Neural progenitor cell (in vitro differentiated cells): ENCODE measurements around the gene ABLIM2. TPM values are rescaled to one million over a fixed set of nuclear protein-coding genes. Genes with fewer than 3 reads are reported as not detected.
A peak's percentile ranks its signal among the peaks of the same experiment; 100 is the strongest.

Source experiments
- DNase-seq: peaks from one replicate; pipeline ENCODE4 v3.0.0-alpha.2; 2016; ENCODE audit warnings: low spot score
- H2AFZ ChIP-seq: fragments of 200-600 bp; sonication (generic); replicated peaks from 2 replicates; pipeline ENCODE4 v1.6.1; 2016; ENCODE audit warnings: antibody characterized with exemption
- H3F3A ChIP-seq: fragments of 200-600 bp; sonication (generic); 2 replicates; pipeline ENCODE4 v1.6.1; 2016; ENCODE audit warnings: antibody characterized with exemption, low read depth
- H3K27ac ChIP-seq: fragments of 200-600 bp; sonication (generic); 2 replicates; pipeline ENCODE4 v1.5.1; 2016; ENCODE audit warnings: mild to moderate bottlenecking
- H3K27me3 ChIP-seq: fragments of 200-600 bp; sonication (generic); 2 replicates; pipeline ENCODE4 v1.6.1; 2016; ENCODE audit warnings: mild to moderate bottlenecking, moderate library complexity
- H3K36me3 ChIP-seq: fragments of 200-600 bp; sonication (generic); 2 replicates; pipeline ENCODE4 v1.5.1; 2016
- H3K4me1 ChIP-seq: fragments of 200-600 bp; sonication (generic); 2 replicates; pipeline ENCODE4 v1.6.1; 2016; ENCODE audit warnings: mixed run types
- H3K4me2 ChIP-seq: fragments of 200-600 bp; sonication (generic); 2 replicates; pipeline ENCODE4 v1.6.1; 2016
- H3K4me3 ChIP-seq: fragments of 200-600 bp; sonication (generic); 2 replicates; pipeline ENCODE4 v1.5.1; 2016
- H3K79me2 ChIP-seq: fragments of 200-600 bp; sonication (generic); 2 replicates; pipeline ENCODE4 v1.6.1; 2016; ENCODE audit warnings: low read depth
- H3K9ac ChIP-seq: fragments of 200-600 bp; sonication (generic); 2 replicates; pipeline ENCODE4 v1.6.1; 2016
- H3K9me3 ChIP-seq: fragments of 200-600 bp; sonication (generic); 2 replicates; pipeline ENCODE4 v1.5.1; 2016; ENCODE audit warnings: low read depth
- H4K20me1 ChIP-seq: fragments of 200-600 bp; sonication (generic); 2 replicates; pipeline ENCODE4 v1.6.1; 2016; ENCODE audit warnings: low read depth
- H3K27ac Mint-ChIP-seq: 3 replicates; pipeline ENCODE4 v1.8.0; 2021; ENCODE audit warnings: mixed read lengths
- H3K27me3 Mint-ChIP-seq: 2 replicates; pipeline ENCODE4 v1.8.0; 2022; ENCODE audit warnings: low read depth, mild to moderate bottlenecking, inconsistent platforms, moderate library complexity, mixed read lengths; ENCODE audit not compliant: insufficient read depth
- H3K36me3 Mint-ChIP-seq: 3 replicates; pipeline ENCODE4 v1.8.0; 2021; ENCODE audit warnings: mixed read lengths
- H3K4me1 Mint-ChIP-seq: 3 replicates; pipeline ENCODE4 v1.8.0; 2021; ENCODE audit warnings: mixed read lengths
- H3K4me3 Mint-ChIP-seq: 3 replicates; pipeline ENCODE4 v1.8.0; 2021; ENCODE audit warnings: mild to moderate bottlenecking, moderate library complexity, mixed read lengths
- H3K9me3 Mint-ChIP-seq: 3 replicates; pipeline ENCODE4 v1.8.0; 2020; ENCODE audit warnings: mixed read lengths
- EZH2 ChIP-seq: fragments of 200-600 bp; sonication (generic); IDR thresholded peaks from 2 replicates; pipeline ENCODE4 v1.6.1; 2017; ENCODE audit warnings: antibody characterized with exemption, mild to moderate bottlenecking, moderate library complexity
- EZH2phosphoT487 ChIP-seq: fragments of 200-600 bp; sonication (generic); IDR thresholded peaks from 2 replicates; pipeline ENCODE4 v1.6.1; 2017; ENCODE audit warnings: antibody characterized with exemption
- total RNA-seq: library from RNA; depleted of rRNA; stranded (reverse); fragments of >200 nt; gene quantifications from 2 replicates; pipeline ENCODE4 v1.2.3, GENCODE V29; 2015; ENCODE audit warnings: low replicate concordance
- TF ChIP-seq, protein P1 (sequence below): fragments of 200-600 bp; sonication (generic); IDR thresholded peaks from 2 replicates; pipeline ENCODE4 v1.5.1; 2017; ENCODE audit warnings: antibody characterized with exemption, mild to moderate bottlenecking

The ABLIM2 gene
- total RNA-seq, 1 donor from 2014 or later = 0.24 TPM

DNA sequence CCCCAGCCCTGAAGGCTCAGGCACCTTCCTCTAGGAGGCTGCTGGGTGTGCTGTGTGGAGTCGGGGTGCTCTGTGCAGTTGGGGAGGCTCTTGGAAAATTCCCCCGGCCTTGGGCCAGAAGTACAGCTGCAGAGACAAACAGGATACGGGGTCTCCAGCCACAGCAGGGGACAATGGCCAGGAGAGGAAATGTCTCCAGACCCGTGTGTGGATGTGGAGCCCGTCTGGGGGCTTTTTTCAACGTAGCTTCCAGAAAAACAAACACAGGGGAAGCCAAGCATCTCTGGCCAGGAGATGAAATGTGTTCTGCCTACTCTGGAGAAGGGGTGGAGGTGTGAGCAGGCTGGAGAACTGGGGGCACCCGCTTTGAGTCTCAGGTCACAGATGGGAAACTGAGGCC lies 36.8 kb upstream of the ABLIM2 start:
- Mint-ChIP-seq H3K9me3 (no peaks in the 10 kb centered on the region), H3K27me3 (no peaks in the 10 kb centered on the region), H3K27ac (no peak overlapping the region), H3K4me1 (peaks cover 21% of the 10 kb centered on the region), H3K4me3 (no peak overlapping the region), H3K36me3 (no peaks in the 10 kb centered on the region)
- no peaks in the 10 kb centered on the region for H3K9me3 ChIP-seq
- H3K9ac ChIP-seq = no peak overlapping the region
- peaks cover 2% of the 10 kb centered on the region for H3F3A ChIP-seq
- H2AFZ ChIP-seq = no peak overlapping the region
- TF ChIP-seq EZH2 (no peak), EZH2phosphoT487 (no peak)
- TF ChIP-seq, protein P1, sequence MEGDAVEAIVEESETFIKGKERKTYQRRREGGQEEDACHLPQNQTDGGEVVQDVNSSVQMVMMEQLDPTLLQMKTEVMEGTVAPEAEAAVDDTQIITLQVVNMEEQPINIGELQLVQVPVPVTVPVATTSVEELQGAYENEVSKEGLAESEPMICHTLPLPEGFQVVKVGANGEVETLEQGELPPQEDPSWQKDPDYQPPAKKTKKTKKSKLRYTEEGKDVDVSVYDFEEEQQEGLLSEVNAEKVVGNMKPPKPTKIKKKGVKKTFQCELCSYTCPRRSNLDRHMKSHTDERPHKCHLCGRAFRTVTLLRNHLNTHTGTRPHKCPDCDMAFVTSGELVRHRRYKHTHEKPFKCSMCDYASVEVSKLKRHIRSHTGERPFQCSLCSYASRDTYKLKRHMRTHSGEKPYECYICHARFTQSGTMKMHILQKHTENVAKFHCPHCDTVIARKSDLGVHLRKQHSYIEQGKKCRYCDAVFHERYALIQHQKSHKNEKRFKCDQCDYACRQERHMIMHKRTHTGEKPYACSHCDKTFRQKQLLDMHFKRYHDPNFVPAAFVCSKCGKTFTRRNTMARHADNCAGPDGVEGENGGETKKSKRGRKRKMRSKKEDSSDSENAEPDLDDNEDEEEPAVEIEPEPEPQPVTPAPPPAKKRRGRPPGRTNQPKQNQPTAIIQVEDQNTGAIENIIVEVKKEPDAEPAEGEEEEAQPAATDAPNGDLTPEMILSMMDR = no peak
- no peaks in the 10 kb centered on the region for H4K20me1 ChIP-seq
- H3K36me3 ChIP-seq = no peaks in the 10 kb centered on the region
- H3K27ac ChIP-seq = no peak overlapping the region
- no peak overlapping the region for H3K4me2 ChIP-seq
- H3K27me3 ChIP-seq = no peaks in the 10 kb centered on the region
- no peaks in the 10 kb centered on the region for H3K4me1 ChIP-seq
- no peak for DNase-seq
- no peaks in the 10 kb centered on the region for H3K79me2 ChIP-seq
- H3K4me3 ChIP-seq = no peak overlapping the region

DNA sequence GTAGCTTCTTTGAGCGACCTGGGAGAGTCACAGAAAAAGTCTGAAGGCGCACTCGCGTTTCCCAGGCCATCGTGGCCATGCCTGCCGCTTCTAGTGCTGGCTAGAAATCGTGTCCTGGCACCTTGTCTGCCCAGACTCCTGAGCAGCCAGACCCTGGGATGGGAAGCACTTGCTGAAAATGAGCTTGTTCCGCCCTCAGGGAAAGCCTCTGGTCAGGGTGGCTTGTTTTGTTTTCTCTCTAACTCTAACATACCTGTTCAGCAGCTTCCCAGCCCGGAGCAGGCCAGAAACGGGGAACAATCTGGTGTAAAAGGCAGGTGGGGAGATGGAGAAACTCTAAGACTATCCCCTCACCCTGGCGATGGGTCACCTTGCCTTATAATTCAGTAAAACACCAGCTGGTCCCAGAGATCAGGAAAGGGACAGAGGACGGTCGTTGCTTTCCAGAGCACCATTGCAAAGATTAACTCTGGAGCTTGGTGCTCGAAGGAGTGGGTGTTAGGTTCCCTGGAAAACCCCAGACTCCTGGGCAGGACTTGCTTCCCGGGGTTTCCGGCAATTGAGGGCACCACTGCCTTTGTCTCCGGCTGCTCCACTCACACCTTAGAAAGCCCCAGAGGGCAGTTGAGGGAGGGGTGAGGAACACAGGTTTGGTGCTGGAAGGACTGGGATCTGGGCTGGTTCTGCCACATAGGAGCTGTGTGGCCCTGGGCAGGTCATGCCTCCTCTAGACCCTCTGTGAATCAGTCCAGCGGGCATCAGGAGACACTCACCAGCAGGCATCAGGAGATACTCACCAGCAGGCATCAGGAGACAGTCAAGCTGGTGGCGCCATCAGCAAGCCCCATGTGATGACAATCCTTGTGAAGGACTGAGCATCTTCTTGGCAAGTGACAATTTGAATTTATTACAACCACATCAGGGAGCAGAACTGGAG lies 36.0 kb upstream of the ABLIM2 start:
- peaks cover 21% of the 10 kb centered on the region for H3K4me1 Mint-ChIP-seq
- peaks cover 2% of the 10 kb centered on the region for H3F3A ChIP-seq
- no peaks in the 10 kb centered on the region for H3K27me3 ChIP-seq
- no peak overlapping the region for H3K27ac ChIP-seq
- no peak for DNase-seq
- no peak overlapping the region for H3K4me3 Mint-ChIP-seq
- H3K9ac ChIP-seq = no peak overlapping the region
- no peak overlapping the region for H3K4me2 ChIP-seq
- H3K27me3 Mint-ChIP-seq = no peaks in the 10 kb centered on the region
- H3K4me1 ChIP-seq = no peaks in the 10 kb centered on the region
- TF ChIP-seq EZH2 = no peak
- TF ChIP-seq, protein P1 = no peak
- TF ChIP-seq EZH2phosphoT487 = no peak
- H3K36me3 ChIP-seq = no peaks in the 10 kb centered on the region
- no peak overlapping the region for H2AFZ ChIP-seq
- no peaks in the 10 kb centered on the region for H3K79me2 ChIP-seq
- no peak overlapping the region for H3K4me3 ChIP-seq
- H3K27ac Mint-ChIP-seq = peak overlapping the region; percentile 24
- H3K36me3 Mint-ChIP-seq = no peaks in the 10 kb centered on the region
- no peaks in the 10 kb centered on the region for H3K9me3 Mint-ChIP-seq
- no peaks in the 10 kb centered on the region for H4K20me1 ChIP-seq
- H3K9me3 ChIP-seq = no peaks in the 10 kb centered on the region

DNA sequence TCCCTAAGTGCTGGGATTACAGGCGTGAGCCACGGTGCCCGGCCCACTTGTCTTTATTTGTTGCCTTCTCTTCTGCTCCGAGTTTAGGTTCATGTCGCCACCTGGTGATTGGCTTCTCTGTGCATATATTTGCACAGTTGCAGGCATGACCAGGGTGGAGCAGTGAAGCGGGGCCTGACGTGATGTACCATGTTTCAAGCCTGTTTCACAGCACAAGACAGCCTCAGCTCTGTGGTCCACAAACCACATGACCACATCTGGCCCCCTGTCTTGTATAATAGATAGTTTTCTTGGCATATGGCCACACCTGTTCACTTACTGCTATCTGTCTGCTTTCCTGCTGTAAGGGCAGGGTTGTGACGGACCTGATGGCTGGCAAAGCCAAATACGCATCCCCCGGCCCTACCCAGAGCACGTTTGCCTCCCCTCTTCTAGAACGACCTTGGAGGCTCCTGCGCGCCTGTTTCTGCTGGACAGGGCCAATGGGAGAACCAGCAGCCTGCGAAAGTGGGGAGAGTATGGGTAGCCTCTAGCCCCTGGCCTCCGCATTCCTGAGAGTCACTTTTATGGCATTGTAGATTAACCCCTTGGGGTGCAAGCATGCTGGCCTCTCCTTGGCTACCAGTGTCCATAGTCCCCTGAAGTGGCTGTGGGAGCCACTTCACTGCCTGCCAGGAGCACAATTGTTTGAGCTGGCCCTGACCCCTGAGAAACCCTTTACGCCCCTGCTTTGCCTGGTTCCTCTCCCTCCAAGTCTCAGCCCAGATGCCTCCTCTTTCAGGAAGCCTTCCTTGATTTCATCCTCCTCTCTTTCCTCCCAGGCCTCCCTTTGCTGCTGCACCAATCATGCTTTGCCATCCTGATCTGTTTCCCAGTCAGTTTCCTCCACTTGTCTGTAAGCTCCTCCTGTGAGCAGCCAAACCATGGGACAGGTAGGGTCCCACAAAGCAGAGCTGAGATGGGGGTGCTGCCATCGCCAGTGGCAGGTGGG lies 34.4 kb upstream of the ABLIM2 start:
- Histone ChIP-seq H3K9ac (no peak overlapping the region), H3K4me2 (no peak overlapping the region), H3K9me3 (no peaks in the 10 kb centered on the region), H3K4me3 (no peak overlapping the region), H4K20me1 (no peaks in the 10 kb centered on the region), H3K27ac (no peak overlapping the region), H2AFZ (no peak overlapping the region), H3F3A (peaks cover 2% of the 10 kb centered on the region), H3K27me3 (no peaks in the 10 kb centered on the region), H3K4me1 (no peaks in the 10 kb centered on the region), H3K79me2 (no peaks in the 10 kb centered on the region), H3K36me3 (no peaks in the 10 kb centered on the region)
- no peak for DNase-seq
- Mint-ChIP-seq H3K4me3 (no peak overlapping the region), H3K9me3 (no peaks in the 10 kb centered on the region), H3K27ac (peak overlapping the region; percentile 47), H3K4me1 (peaks cover 10% of the 10 kb centered on the region), H3K27me3 (peaks cover 4% of the 10 kb centered on the region), H3K36me3 (no peaks in the 10 kb centered on the region)
- TF ChIP-seq, protein P1 = peak; percentile 7
- no peak for TF ChIP-seq EZH2phosphoT487
